K562 (cell line): ENCODE results near the gene RBM28. TPM values are rescaled to one million over a fixed set of nuclear protein-coding genes. Genes with fewer than 3 reads are reported as not detected.
A peak's percentile ranks its signal among the peaks of the same experiment; 100 is the strongest.

Source experiments
- ATAC-seq: fragments of 200-7000 bp; cut with Tn5 transposase; 3 replicates; pipeline ENCODE4 v1.9.1; 2020; ENCODE audit warnings: moderate library complexity
- BruUV-seq: library from RNA; stranded (reverse); fragments of 400-500 nt; replicated peaks from 2 replicates; lab custom pipeline; 2021; lab: Mats Ljungman, UMichigan
- CTCF ChIA-PET: fragments of 300-600 bp; formaldehyde crosslinking; extraction: SDS; loops from one replicate; lab custom pipeline; 2021; ENCODE audit warnings: low intra/inter-chr PET ratio; lab: Yijun Ruan, JAX
- POLR2A ChIA-PET: fragments of 300-600, 350-650 bp; sonication (Branson Sonifier 250); formaldehyde crosslinking; extraction: SDS; loops from one replicate; lab custom pipeline; 2021; ENCODE audit warnings: antibody characterized with exemption, inconsistent platforms; lab: Yijun Ruan, JAX
- DNase-seq, 4 experiments: peaks; one replicate each; pipeline versions ENCODE4 v3.0.0 to v3.0.0-alpha.2; 2011 to 2018; ENCODE audit warnings: low spot score in 3 of 4, mixed read lengths in 3 of 4; ENCODE audit errors: extremely low read depth in 1 of 4
- FAIRE-seq: peaks from 2 replicates; lab custom pipeline; 2011; peaks lifted over from hg19 to GRCh38; lab: Jason Lieb, UNC
- H2AFZ ChIP-seq: 2 replicates; pipeline ENCODE4 v1.6.0; 2011; ENCODE audit warnings: low read depth, low read length, control low read depth, inconsistent platforms
- H3K27ac ChIP-seq: fragments of 200-600 bp; 3 replicates; pipeline ENCODE4 v1.8.0; 2011; ENCODE audit warnings: low read depth, mild to moderate bottlenecking, control low read depth, inconsistent platforms, low read length, moderate library complexity, mixed read lengths; ENCODE audit errors: extremely low read depth
- H3K27me3 ChIP-seq, 2 experiments: fragments of 300-600 bp in 1 of 2; 2 replicates in 1 of 2; 3 replicates in 1 of 2; pipeline versions ENCODE4 v1.6.0 to v1.8.0; 2011; ENCODE audit warnings: inconsistent platforms in 2 of 2, low read length in 2 of 2, mild to moderate bottlenecking in 1 of 2, mixed read lengths in 1 of 2, moderate library complexity in 1 of 2; ENCODE audit not compliant: control insufficient read depth in 2 of 2, insufficient read depth in 2 of 2
- H3K36me3 ChIP-seq: fragments of 300-600 bp; 3 replicates; pipeline ENCODE4 v1.8.0; 2011; ENCODE audit warnings: mild to moderate bottlenecking, low read length, inconsistent platforms; ENCODE audit not compliant: control insufficient read depth, insufficient read depth
- H3K4me1 ChIP-seq, 2 experiments: fragments of 200-600 bp in 1 of 2; replicated peaks in 1 of 2; 2 replicates in 1 of 2; 3 replicates in 1 of 2; pipeline versions ENCODE4 v1.5.1 to v1.8.0; 2011; ENCODE audit warnings: inconsistent platforms in 2 of 2, low read length in 2 of 2, mild to moderate bottlenecking in 1 of 2, mixed read lengths in 1 of 2, moderate library complexity in 1 of 2; ENCODE audit not compliant: control insufficient read depth in 2 of 2, insufficient read depth in 2 of 2
- H3K4me2 ChIP-seq: 2 replicates; pipeline ENCODE4 v1.6.1; 2011; ENCODE audit warnings: low read length, control low read depth, inconsistent platforms, mixed read lengths; ENCODE audit not compliant: insufficient read depth
- H3K4me3 ChIP-seq: fragments of 200-600 bp; sonication (generic), shearing (Covaris generic); 2 replicates; pipeline ENCODE4 v1.5.1; 2016; ENCODE audit warnings: control low read depth, inconsistent platforms
- H3K79me2 ChIP-seq: fragments of 200-600 bp; 3 replicates; pipeline ENCODE4 v1.8.0; 2011; ENCODE audit warnings: low read length, inconsistent platforms; ENCODE audit not compliant: control insufficient read depth, insufficient read depth
- H3K9ac ChIP-seq, 2 experiments: 2 replicates each; pipeline versions ENCODE4 v1.6.0 to v1.6.1; 2011; ENCODE audit warnings: low read depth in 2 of 2, low read length in 2 of 2, control low read depth in 1 of 2, inconsistent platforms in 1 of 2, mild to moderate bottlenecking in 1 of 2, mixed read lengths in 1 of 2; ENCODE audit not compliant: insufficient read depth in 1 of 2
- H3K9me1 ChIP-seq: one replicate; pipeline ENCODE4 v1.6.0; 2011; ENCODE audit warnings: inconsistent platforms, mild to moderate bottlenecking, low read length, moderate library complexity; ENCODE audit not compliant: control insufficient read depth, insufficient read depth
- H3K9me3 ChIP-seq: replicated peaks from 2 replicates; pipeline ENCODE4 v1.5.1; 2011; ENCODE audit warnings: low read depth, low read length, inconsistent platforms; ENCODE audit not compliant: control insufficient read depth, insufficient read depth
- H4K20me1 ChIP-seq: replicated peaks from 2 replicates; pipeline ENCODE4 v1.6.1; 2011; ENCODE audit warnings: low read length, inconsistent platforms, mixed read lengths; ENCODE audit not compliant: control insufficient read depth, insufficient read depth
- YBX1 ChIP-seq: fragments of 450-650 bp; IDR thresholded peaks from 2 replicates; pipeline ENCODE4 v1.7.1; 2016; ENCODE audit warnings: mild to moderate bottlenecking
- WGBS: fragments of 100-300 bp; shearing (Covaris generic); methylation state at CpG from one replicate; pipeline ENCODE4 v1.1.6; 2016; ENCODE audit warnings: low coverage, mixed read lengths; ENCODE audit not compliant: insufficient coverage; ENCODE audit errors: missing lambda C conversion rate; 5-methylcytosine and 5-hydroxymethylcytosine counted together
- in situ Hi-C: fragments of 300-500 bp; cut with MboI; formaldehyde crosslinking; loops from 4 replicates; pipeline ENCODE4 v1.15.0; 2018; ENCODE audit warnings: inconsistent platforms, mixed read lengths
- intact Hi-C: fragments of 100-400 bp; cut with micrococcal nuclease; formaldehyde crosslinking; loops from 2 replicates; pipeline ENCODE4 v1.14.2; 2022
- polyA plus RNA-seq, 8 experiments: library from polyadenylated mRNA; depleted of rRNA in 4 of 8; stranded (reverse) in 5 of 8; unstranded in 3 of 8; fragments of >200 nt; fragmentation: Nextera tagmentation in 2 of 8; fragmentation: Illumina TruSeq in 1 of 8; extraction: Ambion mirVana in 2 of 8; extraction: Trizol in 1 of 8; gene quantifications; 2 replicates each; pipeline versions ENCODE4 v1.2.1 to v1.2.3, GENCODE V29; 2011 to 2014; ENCODE audit warnings: inconsistent platforms in 1 of 8, missing spikeins in 1 of 8
- total RNA-seq, 7 experiments: library from RNA; depleted of rRNA in 6 of 7; stranded (reverse); fragments of >200 nt in 6 of 7; fragmentation: Illumina TruSeq in 2 of 7; extraction: Trizol in 2 of 7; gene quantifications; 2 replicates each; pipeline versions ENCODE4 v1.2.1 to v1.2.3, GENCODE V29; 2011 to 2021; ENCODE audit warnings: low replicate concordance in 1 of 7
- TF ChIP-seq, protein P1 (sequence below): sonication (generic); formaldehyde crosslinking; IDR thresholded peaks from 2 replicates; pipeline ENCODE4 v1.8.0; 2022; ENCODE audit warnings: missing genetic modification reagents, mild to moderate bottlenecking, borderline replicate concordance
- TF ChIP-seq, protein P2 (sequence below): sonication (generic); formaldehyde crosslinking; IDR thresholded peaks from 2 replicates; pipeline ENCODE4 v1.8.1; 2023; ENCODE audit warnings: mild to moderate bottlenecking, missing genetic modification reagents

Gene RBM28
- total and polyA plus RNA-seq, 9 of the 15 experiments (the other 6 are each of a cell fraction or from before 2014, with no cell fraction given), result 65.8 to 213 (median 138) TPM

DNA sequence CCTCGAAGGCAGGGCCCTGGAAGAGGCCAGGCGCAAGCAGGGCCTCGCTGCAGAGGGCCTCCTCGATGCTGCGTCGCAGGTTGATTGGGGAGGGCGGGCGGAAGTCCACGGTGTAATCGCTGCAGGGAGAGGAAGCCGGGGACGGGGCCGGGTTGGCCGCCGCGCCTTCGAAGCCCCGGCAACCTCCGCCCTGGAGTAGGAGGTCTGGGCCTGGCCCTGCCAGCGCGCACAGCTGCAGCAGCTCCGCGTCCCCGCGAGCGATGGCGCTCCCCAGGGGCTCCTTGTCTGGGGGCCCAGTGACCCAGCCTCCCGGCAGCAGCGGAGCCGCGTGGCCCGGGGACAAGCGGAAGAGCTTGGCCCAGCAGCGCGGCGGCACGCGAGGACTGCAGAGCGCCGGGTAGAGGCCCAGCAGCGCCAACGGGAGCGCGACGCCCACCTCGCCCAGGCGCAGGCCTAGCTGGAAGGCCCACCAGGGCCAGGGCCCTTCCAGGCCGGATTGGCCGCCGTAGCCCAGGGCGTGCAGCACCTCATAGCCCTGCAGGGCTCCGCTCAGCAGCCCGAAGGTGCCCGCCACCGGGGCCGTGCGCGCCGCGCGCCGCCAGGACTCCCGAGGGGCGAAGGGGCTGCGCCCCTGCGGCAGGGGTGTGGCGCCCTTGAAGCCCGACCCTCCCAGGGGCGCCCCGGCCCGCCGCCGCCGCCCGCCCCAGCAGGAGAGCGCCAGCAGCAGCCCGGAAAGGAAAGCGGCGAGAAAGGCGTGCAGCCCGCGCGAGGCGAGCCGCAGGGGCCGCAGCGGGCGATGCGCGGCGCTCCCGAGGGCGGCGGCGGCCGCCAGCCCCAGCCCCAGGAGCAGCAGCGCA is 7.8 kb upstream of the RBM28 start:
- Histone ChIP-seq H3K36me3 (no peaks in the 10 kb centered on the region), H3K4me2 (no peak overlapping the region), H3K27me3 (peaks cover 2 to 30% of the 10 kb centered on the region in 2 experiments; a peak in 3 of 5 replicates), H4K20me1 (no peaks in the 10 kb centered on the region), H3K9me3 (no peaks in the 10 kb centered on the region), H3K9me1 (peaks cover 3% of the 10 kb centered on the region), H3K27ac (no peak overlapping the region), H3K9ac (no peak overlapping the region), H3K4me1 (peaks cover 12 to 20% of the 10 kb centered on the region in 2 experiments), H2AFZ (no peak overlapping the region), H3K79me2 (no peaks in the 10 kb centered on the region), H3K4me3 (no peak overlapping the region)
- DNase-seq, result no peak
- in situ Hi-C loops, result no loop called here
- ATAC-seq, result no peak
- TF ChIP-seq, protein P1, sequence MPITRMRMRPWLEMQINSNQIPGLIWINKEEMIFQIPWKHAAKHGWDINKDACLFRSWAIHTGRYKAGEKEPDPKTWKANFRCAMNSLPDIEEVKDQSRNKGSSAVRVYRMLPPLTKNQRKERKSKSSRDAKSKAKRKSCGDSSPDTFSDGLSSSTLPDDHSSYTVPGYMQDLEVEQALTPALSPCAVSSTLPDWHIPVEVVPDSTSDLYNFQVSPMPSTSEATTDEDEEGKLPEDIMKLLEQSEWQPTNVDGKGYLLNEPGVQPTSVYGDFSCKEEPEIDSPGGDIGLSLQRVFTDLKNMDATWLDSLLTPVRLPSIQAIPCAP (CRISPR knock-in tag), result no peak
- TF ChIP-seq YBX1, result no peak
- TF ChIP-seq, protein P2, sequence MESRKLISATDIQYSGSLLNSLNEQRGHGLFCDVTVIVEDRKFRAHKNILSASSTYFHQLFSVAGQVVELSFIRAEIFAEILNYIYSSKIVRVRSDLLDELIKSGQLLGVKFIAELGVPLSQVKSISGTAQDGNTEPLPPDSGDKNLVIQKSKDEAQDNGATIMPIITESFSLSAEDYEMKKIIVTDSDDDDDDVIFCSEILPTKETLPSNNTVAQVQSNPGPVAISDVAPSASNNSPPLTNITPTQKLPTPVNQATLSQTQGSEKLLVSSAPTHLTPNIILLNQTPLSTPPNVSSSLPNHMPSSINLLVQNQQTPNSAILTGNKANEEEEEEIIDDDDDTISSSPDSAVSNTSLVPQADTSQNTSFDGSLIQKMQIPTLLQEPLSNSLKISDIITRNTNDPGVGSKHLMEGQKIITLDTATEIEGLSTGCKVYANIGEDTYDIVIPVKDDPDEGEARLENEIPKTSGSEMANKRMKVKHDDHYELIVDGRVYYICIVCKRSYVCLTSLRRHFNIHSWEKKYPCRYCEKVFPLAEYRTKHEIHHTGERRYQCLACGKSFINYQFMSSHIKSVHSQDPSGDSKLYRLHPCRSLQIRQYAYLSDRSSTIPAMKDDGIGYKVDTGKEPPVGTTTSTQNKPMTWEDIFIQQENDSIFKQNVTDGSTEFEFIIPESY (CRISPR knock-in tag), result peak; percentile 81
- POLR2A ChIA-PET, result interaction anchor here (1.9 kb wide), 1 partner anchor 29 kb away, joined by 5 read pairs; no protein-coding TSS in a partner anchor
- BruUV-seq, result no TSS peak
- CTCF ChIA-PET, result no interaction called here
- 78% methylated on average over 70 of the region's 97 CpGs for WGBS
- intact Hi-C loops, result no loop called here
- FAIRE-seq, result no peak
